Chondrocyte (in vitro differentiated cells): ENCODE data around the gene MPND. TPM values are rescaled to one million over a fixed set of nuclear protein-coding genes. Genes with fewer than 3 reads are reported as not detected.

Experiments
- DNase-seq: peaks from one replicate; pipeline ENCODE4 v3.0.0; 2021; ENCODE audit warnings: mixed read lengths, low spot score
- H3K27ac Mint-ChIP-seq: one replicate; pipeline ENCODE4 v1.8.0; 2021; ENCODE audit warnings: mild to moderate bottlenecking, moderate library complexity, mixed read lengths; ENCODE audit not compliant: unreplicated experiment
- H3K27me3 Mint-ChIP-seq: 2 replicates; pipeline ENCODE4 v1.8.0; 2021; ENCODE audit warnings: low read depth, mixed read lengths
- H3K36me3 Mint-ChIP-seq: 2 replicates; pipeline ENCODE4 v1.8.0; 2021; ENCODE audit warnings: low read depth, mixed read lengths
- H3K4me1 Mint-ChIP-seq: 2 replicates; pipeline ENCODE4 v1.8.0; 2021; ENCODE audit warnings: low read depth, mild to moderate bottlenecking, mixed read lengths
- H3K4me3 Mint-ChIP-seq: one replicate; pipeline ENCODE4 v1.8.0; 2021; ENCODE audit warnings: mild to moderate bottlenecking, moderate library complexity, mixed read lengths; ENCODE audit not compliant: unreplicated experiment
- H3K9me3 Mint-ChIP-seq: 2 replicates; pipeline ENCODE4 v1.8.0; 2021; ENCODE audit warnings: low read depth, mixed read lengths
- CTCF ChIP-seq: fragments of 200-600 bp; sonication (generic); IDR thresholded peaks from 2 replicates; pipeline ENCODE4 v1.5.0; 2021; ENCODE audit warnings: antibody characterized with exemption, mild to moderate bottlenecking, moderate library complexity
- total RNA-seq: library from RNA; stranded (reverse); gene quantifications from 3 replicates; pipeline ENCODE4 v1.2.1, GENCODE V29; 2021

Gene MPND
- total RNA-seq, 1 donor from 2014 or later = 14.9 TPM

- H3K27me3 Mint-ChIP-seq = no peaks in the 10 kb centered on the region
- DNase-seq = no peak
- peaks cover 17% of the 10 kb centered on the region for H3K4me1 Mint-ChIP-seq
- H3K27ac Mint-ChIP-seq = no peak overlapping the region
- TF ChIP-seq CTCF = no peak
- no peak overlapping the region for H3K4me3 Mint-ChIP-seq
- no peaks in the 10 kb centered on the region for H3K9me3 Mint-ChIP-seq
- H3K36me3 Mint-ChIP-seq = peaks cover 7% of the 10 kb centered on the region
These were observed 19.7 kb upstream of the MPND start for GRCh38 chr19:4323692-4324091.

- no peak for TF ChIP-seq CTCF
- no peak for DNase-seq
- Mint-ChIP-seq H3K27me3 (no peaks in the 10 kb centered on the region), H3K4me1 (peaks cover 18% of the 10 kb centered on the region), H3K4me3 (no peak overlapping the region), H3K36me3 (peaks cover 6% of the 10 kb centered on the region), H3K9me3 (no peaks in the 10 kb centered on the region), H3K27ac (no peak overlapping the region)
These were observed 19.1 kb upstream of the MPND start for GRCh38 chr19:4324228-4324627.

GRCh38 chr19:4326215-4326836 is 17.0 kb upstream of the MPND start:
- H3K4me3 Mint-ChIP-seq = peak overlapping the region; percentile 19
- H3K4me1 Mint-ChIP-seq = peaks cover 18% of the 10 kb centered on the region
- H3K9me3 Mint-ChIP-seq = no peaks in the 10 kb centered on the region
- no peak for TF ChIP-seq CTCF
- H3K27me3 Mint-ChIP-seq = no peaks in the 10 kb centered on the region
- H3K36me3 Mint-ChIP-seq = no peaks in the 10 kb centered on the region
- DNase-seq = no peak
- peak overlapping the region; percentile 36 for H3K27ac Mint-ChIP-seq

- Mint-ChIP-seq H3K27me3 (no peaks in the 10 kb centered on the region), H3K27ac (no peak overlapping the region), H3K4me1 (peaks cover 18% of the 10 kb centered on the region), H3K36me3 (no peaks in the 10 kb centered on the region), H3K9me3 (no peaks in the 10 kb centered on the region), H3K4me3 (peak overlapping the region; percentile 78)
- no peak for DNase-seq
- no peak for TF ChIP-seq CTCF
These were observed 16.5 kb upstream of the MPND start for GRCh38 chr19:4326837-4327251.

GRCh38 chr19:4327252-4327876 is 16.0 kb upstream of the MPND start:
- H3K36me3 Mint-ChIP-seq = no peaks in the 10 kb centered on the region
- peak overlapping the region; percentile 78 for H3K4me3 Mint-ChIP-seq
- H3K27ac Mint-ChIP-seq = peak overlapping the region; percentile 45
- no peaks in the 10 kb centered on the region for H3K27me3 Mint-ChIP-seq
- peaks cover 18% of the 10 kb centered on the region for H3K4me1 Mint-ChIP-seq
- no peak for TF ChIP-seq CTCF
- no peak for DNase-seq
- no peaks in the 10 kb centered on the region for H3K9me3 Mint-ChIP-seq
